Stomach smooth muscle (tissue), 2 donors: ENCODE measurements around the gene PGS1.

Source experiments
- H3K27ac ChIP-seq: one replicate; pipeline ENCODE4 v1.7.0; 2013; ENCODE audit warnings: mild to moderate bottlenecking, low read length, inconsistent platforms
- H3K27me3 ChIP-seq, 2 donors: one replicate each; pipeline ENCODE4 v1.7.0; 2013; ENCODE audit warnings: low read length in 2 of 2; ENCODE audit not compliant: insufficient read depth in 2 of 2, control insufficient read depth in 1 of 2
- H3K36me3 ChIP-seq, 2 donors: one replicate each; pipeline ENCODE4 v1.7.0; 2013; ENCODE audit warnings: low read length in 2 of 2; ENCODE audit not compliant: control insufficient read depth in 2 of 2, insufficient read depth in 2 of 2
- H3K4me1 ChIP-seq: one replicate; pipeline ENCODE4 v1.7.0; 2013; ENCODE audit warnings: low read length; ENCODE audit not compliant: control insufficient read depth, insufficient read depth
- H3K4me3 ChIP-seq, 2 donors: one replicate each; pipeline ENCODE4 v1.7.0; 2013; ENCODE audit warnings: low read length in 2 of 2
- H3K9ac ChIP-seq, 2 donors: one replicate each; pipeline ENCODE4 v1.7.0; 2013; ENCODE audit warnings: low read length in 2 of 2, mild to moderate bottlenecking in 1 of 2
- H3K9me3 ChIP-seq, 2 donors: one replicate each; pipeline ENCODE4 v1.7.0; 2013; ENCODE audit warnings: low read length in 2 of 2; ENCODE audit not compliant: control insufficient read depth in 2 of 2
- donor health status: healthy.
- donor health status: Pancreatic carcinoma.

The PGS1 gene

DNA sequence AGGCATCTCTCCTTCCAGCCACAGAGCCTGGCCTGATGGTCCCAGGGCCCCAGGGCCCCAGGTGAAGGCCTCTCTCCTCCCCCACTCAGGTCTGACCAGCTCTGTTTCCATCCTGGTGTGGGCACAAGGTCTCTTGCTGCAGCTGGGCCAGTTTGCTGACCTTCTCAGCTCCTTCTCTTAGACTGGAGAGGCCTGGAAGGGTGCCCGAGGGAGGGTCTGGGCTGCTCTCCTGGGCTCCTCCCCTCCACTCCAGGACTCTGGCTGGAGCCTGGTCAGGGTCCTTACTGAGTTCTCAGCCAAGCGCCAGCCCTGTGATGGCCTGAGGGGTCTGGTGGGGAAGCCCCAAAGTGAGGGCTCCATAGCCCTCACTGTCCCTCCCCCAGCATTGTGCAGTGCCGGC lies 31.0 kb upstream of the PGS1 start:
- H3K27ac ChIP-seq, result no peak overlapping the region
- peaks cover 42% of the 10 kb centered on the region for H3K4me1 ChIP-seq
- no peaks in the 10 kb centered on the region for H3K36me3 ChIP-seq

DNA sequence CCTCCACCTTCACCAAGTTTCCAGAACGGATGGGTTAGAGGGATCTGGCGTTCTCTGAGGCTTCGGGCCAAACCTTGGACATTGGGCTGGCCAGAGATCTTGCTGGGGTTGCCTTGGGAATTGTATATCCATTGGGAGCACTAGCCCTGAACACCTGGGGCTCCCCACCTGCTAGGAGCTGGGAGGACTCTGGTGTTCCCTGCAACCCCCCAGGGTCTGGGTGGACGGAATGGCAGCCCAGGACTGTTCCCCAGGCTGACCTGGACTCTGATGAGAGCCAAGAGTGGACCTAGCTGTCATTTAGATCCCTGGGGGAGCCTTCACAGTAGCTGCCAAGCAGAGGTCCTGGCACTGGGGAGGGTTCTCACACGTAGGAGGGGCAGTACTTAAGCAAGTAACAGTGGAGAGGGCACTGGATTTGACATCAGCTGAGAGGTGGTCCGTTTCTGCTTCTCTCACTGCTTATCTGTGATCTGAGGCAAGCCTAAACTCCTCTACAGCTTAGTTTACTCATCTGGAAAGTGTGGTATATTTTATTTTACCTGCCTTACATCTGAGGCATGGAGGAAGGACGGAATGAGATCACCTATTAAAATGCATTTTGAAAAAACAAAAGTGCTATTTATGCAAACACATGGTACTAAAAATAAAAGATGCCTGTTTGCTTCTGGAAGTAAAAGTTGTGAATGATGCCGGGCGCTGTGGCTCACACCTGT lies 30.2 kb upstream of the PGS1 start:
- Histone ChIP-seq H3K27ac (no peak overlapping the region), H3K36me3 (no peaks in the 10 kb centered on the region), H3K4me1 (peaks cover 39% of the 10 kb centered on the region), H3K4me3 (no peak overlapping the region), H3K9me3 (no peaks in the 10 kb centered on the region), H3K27me3 (no peaks in the 10 kb centered on the region), H3K9ac (no peak overlapping the region)

More for the DNA sequence above, 31.0 kb upstream of the PGS1 start:
- Histone ChIP-seq H3K9me3 (no peaks in the 10 kb centered on the region), H3K27me3 (no peaks in the 10 kb centered on the region), H3K4me3 (no peak overlapping the region), H3K9ac (no peak overlapping the region)

DNA sequence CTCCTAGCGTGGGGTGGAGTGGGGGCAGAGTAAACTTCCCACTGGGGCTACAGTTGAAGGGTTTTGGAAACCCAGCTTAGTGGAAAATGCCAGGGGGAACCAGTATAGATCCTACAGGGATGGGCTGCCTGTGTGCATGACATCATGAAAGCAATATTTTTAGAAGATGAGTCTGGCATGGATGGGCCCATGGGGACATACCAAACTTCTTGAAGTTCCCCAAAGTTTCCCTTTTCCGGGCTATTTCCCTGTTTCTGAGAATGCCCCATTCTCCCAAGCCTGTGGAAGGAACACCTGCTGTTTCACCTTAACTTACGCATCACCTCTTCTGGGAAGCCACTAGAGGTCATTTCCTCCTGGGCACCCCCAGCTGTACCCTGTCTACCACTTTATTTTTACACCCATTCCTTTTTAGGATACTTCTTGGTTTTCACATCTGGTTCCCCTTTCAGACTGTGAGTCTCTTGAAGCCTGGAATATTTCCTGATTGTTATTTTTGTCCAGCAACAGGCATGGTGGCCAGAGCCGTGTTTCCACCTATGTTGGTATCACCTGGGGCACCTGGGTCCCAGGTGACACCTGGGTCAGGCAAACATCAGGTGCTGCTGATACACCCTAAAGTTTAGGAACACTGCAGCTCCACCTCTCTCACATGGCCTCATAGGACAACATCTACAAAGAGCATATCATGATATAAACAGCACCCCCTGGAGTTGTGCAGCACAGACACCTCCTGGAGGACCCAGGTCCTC lies 28.4 kb upstream of the PGS1 start:
- no peak overlapping the region for H3K9ac ChIP-seq
- no peak overlapping the region for H3K4me3 ChIP-seq
- no peaks in the 10 kb centered on the region for H3K9me3 ChIP-seq
- peaks cover 39% of the 10 kb centered on the region for H3K4me1 ChIP-seq
- no peaks in the 10 kb centered on the region for H3K27me3 ChIP-seq
- H3K27ac ChIP-seq, result no peak overlapping the region
- H3K36me3 ChIP-seq, result no peaks in the 10 kb centered on the region

DNA sequence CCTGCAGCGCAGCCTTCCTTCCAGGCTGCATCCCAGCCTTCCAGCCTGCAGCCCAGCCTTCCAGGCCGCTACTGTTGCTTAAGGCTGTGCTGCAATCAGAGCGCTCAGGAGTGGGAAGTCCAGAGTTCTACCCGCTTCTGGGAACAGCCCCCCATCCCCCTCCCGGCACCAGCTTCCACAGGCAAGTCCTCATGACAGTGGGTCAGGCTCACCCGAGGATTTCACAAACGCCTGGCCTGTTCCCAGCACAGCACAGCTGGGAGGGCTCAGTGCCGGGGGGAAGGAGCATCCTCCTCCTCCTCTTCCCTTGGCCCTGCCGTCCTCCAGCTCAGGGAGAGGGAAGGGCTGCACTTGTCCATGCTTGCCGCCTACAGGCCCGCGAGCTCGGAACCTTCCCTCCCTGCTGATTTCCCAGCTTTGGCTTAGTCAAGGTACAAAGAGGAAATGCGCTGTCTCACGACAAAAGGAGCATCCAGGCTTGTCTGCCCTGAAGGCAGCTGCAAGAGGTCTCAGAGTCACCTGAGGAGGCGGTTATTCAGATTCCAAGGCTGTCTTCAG lies 26.9 kb upstream of the PGS1 start:
- peak overlapping the region; percentile 0 to 68 for H3K4me3 ChIP-seq
- peaks cover 42% of the 10 kb centered on the region for H3K4me1 ChIP-seq
- peak overlapping the region; percentile 80 to 90 for H3K9ac ChIP-seq

DNA sequence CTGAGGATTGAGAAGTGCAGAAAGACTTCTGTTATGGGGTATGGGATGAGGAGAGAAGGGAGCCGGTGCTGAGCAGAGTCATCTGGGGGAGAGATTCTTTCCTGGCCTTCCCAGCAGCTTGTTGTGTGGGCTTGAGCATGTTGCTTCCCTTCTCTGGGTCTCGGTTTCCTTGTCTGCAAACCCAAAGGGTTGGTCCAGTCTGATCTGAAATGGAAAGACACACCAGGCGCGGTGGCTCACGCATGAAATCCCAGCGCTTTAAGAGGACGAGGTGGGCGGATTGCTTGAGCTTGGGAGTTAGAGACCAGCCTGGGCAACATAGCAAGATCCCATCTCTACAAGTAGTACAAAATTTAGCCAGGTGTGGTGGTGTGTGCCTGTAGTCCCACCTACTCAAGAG lies 24.6 kb upstream of the PGS1 start:
- Histone ChIP-seq H3K4me1 (peaks cover 63% of the 10 kb centered on the region), H3K27ac (peak overlapping the region; percentile 96), H3K9ac (peak overlapping the region; percentile 58 to 74), H3K4me3 (peak overlapping the region; percentile 49 to 68), H3K9me3 (no peaks in the 10 kb centered on the region), H3K36me3 (peaks cover 2 to 24% of the 10 kb centered on the region in 2 donors), H3K27me3 (no peaks in the 10 kb centered on the region)

More for the DNA sequence above, 26.9 kb upstream of the PGS1 start:
- Histone ChIP-seq H3K9me3 (no peaks in the 10 kb centered on the region), H3K27ac (peak overlapping the region; percentile 96), H3K36me3 (peaks cover 0 to 2% of the 10 kb centered on the region in 2 donors), H3K27me3 (no peaks in the 10 kb centered on the region)

DNA sequence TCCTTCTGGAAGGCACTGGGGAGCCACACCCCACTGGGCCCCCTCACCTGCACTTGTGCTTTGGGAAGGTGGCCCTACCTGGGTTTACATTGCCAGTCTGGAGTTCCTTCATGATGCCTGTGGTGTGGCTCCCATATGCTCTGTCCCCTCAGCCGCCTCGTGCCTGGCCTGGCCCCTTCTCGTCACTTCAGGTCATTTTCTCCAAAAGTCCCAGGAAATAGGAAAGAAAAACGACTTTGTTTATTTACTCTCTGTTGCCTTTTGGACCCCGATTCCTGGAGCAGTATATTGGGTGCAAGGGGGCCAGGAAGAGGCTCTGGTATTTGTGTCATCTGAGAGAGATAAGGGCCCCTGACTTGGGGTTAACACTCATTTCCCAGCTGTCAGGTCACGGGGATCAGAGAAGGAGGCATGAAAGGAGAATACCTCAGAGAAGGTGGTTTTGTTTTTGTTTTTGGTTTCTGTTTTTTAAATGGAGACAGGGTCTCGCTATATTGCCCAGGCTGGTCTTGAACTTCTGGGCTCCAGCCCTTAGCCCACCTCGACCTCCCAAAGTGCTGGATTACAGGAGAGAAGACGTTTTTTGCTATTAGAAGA lies 23.3 kb upstream of the PGS1 start:
- H3K9ac ChIP-seq, result no peak overlapping the region
- H3K27ac ChIP-seq, result peak overlapping the region; percentile 49
- H3K4me1 ChIP-seq, result peaks cover 72% of the 10 kb centered on the region

DNA sequence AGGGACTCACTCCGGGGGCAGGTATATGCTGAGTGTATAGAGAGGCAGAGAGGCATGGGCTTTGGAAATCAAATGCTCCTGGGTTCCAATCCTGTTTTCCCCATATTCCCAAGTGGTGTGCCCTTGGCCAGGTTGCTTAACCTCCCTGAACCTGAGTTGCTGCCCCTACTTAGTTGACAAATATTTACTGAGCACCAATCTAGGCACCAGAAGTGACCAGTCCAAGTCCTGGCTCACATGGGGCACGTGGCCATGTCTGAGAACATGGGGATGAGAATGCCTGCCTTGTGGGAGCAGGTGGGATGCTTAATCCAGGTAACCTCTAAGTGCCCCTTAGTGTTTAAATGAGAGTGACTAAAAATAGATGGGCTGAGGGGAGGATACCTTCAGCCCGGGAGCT lies 22.7 kb upstream of the PGS1 start:
- peaks cover 2 to 24% of the 10 kb centered on the region in 2 donors for H3K36me3 ChIP-seq
- H3K9ac ChIP-seq, result peak overlapping the region in 1 of 2 donors; percentile 6
- H3K4me3 ChIP-seq, result peak overlapping the region in 1 of 2 donors; percentile 33
- H3K4me1 ChIP-seq, result peaks cover 72% of the 10 kb centered on the region
- H3K27me3 ChIP-seq, result no peaks in the 10 kb centered on the region
- H3K27ac ChIP-seq, result peak overlapping the region; percentile 49
- no peaks in the 10 kb centered on the region for H3K9me3 ChIP-seq

More for the DNA sequence above, 23.3 kb upstream of the PGS1 start:
- Histone ChIP-seq H3K27me3 (no peaks in the 10 kb centered on the region), H3K36me3 (peaks cover 2 to 24% of the 10 kb centered on the region in 2 donors), H3K9me3 (no peaks in the 10 kb centered on the region), H3K4me3 (no peak overlapping the region)

DNA sequence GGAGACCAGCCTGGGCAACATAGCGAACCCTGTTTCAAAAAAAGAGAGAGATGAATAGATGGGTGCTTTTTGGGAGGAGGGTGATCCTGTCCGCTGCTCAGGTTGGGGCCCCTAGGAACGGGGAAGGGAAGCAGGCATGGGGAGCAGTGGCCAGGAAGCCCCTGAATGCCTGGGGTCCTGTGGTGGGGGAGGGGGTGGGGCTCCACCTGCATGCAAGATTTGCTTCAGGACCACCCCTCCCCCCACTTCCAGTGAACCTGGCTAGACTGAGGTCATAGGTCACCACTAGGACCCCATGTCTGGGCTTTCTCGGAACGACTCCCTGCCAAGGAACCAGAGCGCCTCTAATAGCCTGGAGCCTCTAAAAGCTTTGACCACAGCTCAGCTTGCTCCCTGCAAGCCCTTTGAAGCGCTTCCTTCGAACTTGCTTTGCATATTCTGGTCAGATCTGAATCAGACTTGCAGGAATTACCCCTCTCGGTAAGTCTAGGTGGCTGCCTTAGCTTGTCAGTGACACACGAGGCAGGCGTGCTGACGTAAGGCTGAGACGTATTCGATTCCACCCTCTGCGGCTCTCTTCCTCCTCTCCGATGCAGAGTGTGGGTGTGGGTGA lies 22.2 kb upstream of the PGS1 start:
- H3K9me3 ChIP-seq, result no peaks in the 10 kb centered on the region
- peaks cover 72% of the 10 kb centered on the region for H3K4me1 ChIP-seq
- H3K9ac ChIP-seq, result peak overlapping the region; percentile 6 to 29
- no peaks in the 10 kb centered on the region for H3K27me3 ChIP-seq
- peak overlapping the region; percentile 49 for H3K27ac ChIP-seq
- peak overlapping the region; percentile 33 to 49 for H3K4me3 ChIP-seq
- peaks cover 2 to 24% of the 10 kb centered on the region in 2 donors for H3K36me3 ChIP-seq

DNA sequence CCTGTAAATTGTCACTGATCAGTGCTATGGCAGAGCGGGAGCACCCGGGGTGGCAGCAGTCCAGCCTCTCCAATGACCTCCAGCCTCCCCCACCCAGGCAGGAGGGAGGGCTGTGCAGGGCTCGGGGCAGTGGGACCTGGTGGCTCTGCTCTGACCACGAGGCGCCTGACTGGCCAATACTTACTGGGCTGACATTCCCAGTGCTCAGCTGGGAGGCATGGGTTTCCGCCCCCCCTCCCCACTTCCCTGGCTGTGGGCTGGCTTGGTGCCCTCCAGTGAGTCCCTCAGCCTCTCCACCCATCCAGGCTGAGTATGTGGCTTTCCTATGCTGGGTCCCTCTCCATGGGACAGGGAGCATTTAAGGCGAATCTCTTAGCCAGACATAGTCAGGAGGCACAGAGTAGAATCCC lies 21.3 kb upstream of the PGS1 start:
- no peaks in the 10 kb centered on the region for H3K27me3 ChIP-seq
- peak overlapping the region; percentile 82 to 83 for H3K4me3 ChIP-seq
- peak overlapping the region in 1 of 2 donors; percentile 92 for H3K9ac ChIP-seq
- no peaks in the 10 kb centered on the region for H3K9me3 ChIP-seq
- peaks cover 2 to 24% of the 10 kb centered on the region in 2 donors for H3K36me3 ChIP-seq
- H3K27ac ChIP-seq, result peak overlapping the region; percentile 31
- peaks cover 62% of the 10 kb centered on the region for H3K4me1 ChIP-seq
